CD4-positive, alpha-beta T cell treated with Interleukin-6 at 100 ng/mL for 8 hours (primary cell): ENCODE measurements around the gene DDX27.

Experiments
- DNase-seq: peaks from one replicate; pipeline ENCODE4 v3.0.0-alpha.2; 2020; ENCODE audit warnings: mixed read lengths, low spot score

DDX27 gene

GRCh38 chr20:49288784-49289696 lies 69.8 kb downstream of the DDX27 start:
- no peak for DNase-seq

DNA sequence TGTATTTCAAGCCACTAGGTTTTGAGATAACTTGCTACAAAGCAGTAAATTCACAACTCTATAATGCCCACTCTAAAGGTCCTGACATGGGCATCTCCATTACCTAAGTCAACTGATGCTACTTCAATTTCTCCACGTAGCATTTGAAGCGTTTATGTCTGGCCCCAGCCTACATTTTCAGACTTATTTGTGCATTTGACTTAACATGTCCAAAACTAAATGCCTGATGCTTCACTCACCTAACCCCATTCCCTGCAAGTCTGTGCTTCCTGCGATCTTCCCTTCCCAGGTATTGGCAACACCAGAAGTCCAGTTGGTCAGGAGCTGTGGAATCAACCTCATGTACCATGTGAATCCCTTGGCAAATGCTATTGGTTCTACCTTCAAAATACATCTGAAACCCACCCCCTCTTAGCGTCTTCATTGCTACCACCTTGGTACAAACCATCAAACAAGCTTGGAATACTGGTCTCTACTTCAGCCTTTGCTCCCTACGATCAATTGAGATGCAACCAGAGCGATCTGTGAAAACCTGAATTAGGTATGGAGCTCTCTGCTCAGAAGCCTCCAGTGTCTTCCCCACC lies 71.5 kb downstream of the DDX27 start:
- no peak for DNase-seq

- DNase-seq, result no peak
These were observed 72.0 kb downstream of the DDX27 start for GRCh38 chr20:49291200-49291599.

- no peak for DNase-seq
These were observed 72.8 kb downstream of the DDX27 start for GRCh38 chr20:49292010-49292409.

DNA sequence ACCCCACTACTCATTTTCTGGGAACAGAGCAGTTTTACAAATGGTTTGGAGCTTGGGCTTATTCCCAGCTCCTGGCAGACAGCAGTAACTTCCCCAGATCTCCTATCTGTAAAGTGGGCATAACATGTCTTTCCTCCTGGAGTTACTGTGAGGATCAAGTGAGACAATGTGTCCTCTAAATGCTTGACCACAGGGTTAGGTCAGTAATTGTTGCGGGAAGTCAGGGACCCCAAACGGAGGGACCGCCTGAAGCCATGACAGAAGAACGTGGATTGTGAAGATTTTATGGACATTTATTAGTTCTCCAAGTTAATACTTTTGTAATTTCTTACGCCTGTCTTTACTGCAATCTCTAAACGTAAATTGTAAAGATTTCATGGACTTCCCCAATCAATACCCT lies 73.9 kb downstream of the DDX27 start:
- no peak for DNase-seq
